Epidermal melanocyte (primary cell): ENCODE measurements around the gene CHPF2.

Experiments used
- DNase-seq: peaks from one replicate; pipeline ENCODE4 v3.0.0; 2011; ENCODE audit warnings: low spot score; ENCODE audit not compliant: insufficient read length

Gene CHPF2

DNA sequence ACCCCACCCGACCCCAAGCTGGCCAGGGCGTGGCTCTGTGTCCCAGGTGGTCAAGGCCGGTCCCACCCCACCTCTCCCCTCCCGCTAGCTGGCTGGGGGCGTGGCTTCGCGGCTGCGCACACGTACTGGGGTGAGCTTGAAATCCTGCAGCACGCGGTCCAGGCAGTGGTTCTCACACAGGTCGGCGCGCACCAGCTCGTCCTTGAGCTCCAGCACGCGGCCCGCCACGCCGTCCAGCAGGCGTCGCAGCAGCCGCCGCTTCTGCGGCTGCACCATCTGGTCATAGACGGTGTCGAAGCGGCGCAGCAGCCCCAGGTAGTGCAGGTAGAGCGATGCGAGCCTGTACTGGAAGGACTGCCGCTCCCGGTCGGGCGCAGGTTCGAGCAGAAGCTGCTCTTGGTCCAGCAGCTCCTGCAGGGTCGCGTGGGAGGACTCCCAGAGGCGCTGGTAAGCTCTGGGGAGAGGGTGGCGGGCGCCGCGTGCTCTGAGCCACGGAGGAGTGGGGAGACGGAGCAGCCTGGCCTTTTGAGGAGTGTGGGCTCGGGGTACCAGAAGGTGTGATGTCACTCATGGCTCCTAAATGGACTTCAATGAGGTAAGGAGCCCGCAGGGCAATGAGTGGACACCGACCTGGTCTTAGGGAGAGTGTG, 27.8 kb upstream of the CHPF2 start:
- no peak for DNase-seq

DNA sequence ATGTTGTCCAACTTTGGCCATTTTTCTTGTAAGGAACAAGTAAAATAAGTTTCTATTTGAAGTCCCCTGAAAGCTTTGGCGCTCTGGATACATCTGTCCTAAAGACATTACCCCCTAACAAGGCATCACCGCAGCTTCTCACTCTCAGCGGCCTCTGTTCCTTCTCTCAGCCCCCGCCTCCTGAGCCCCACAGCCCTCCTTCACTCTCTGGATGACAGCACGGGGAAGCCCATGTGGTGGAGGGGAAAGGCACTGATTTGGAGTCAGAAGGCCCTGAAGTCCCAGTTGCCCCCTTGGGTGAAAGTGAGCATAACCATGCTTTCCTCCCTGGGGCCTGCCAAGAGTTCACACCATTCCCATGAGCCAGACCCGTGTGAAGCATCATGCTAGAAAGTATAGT, 26.6 kb upstream of the CHPF2 start:
- DNase-seq = no peak

DNA sequence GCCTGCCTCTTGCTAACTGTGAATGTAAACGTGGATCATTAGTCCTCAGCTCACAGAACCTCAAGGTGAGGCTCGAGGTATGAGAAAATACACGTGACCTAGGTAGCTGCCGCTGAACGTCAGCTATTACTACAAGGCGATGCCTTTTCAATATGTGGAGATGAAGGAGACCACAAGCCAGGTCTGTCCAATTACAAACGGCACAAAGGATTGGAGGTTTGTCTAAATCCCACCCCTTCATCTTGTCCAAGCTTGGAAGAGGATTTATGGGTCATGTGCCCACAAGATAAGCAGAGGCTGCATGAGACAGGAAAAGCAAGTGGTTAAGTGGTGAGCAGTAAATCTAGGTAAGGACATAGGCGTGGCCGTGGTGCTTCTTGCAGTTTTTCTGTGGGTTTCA, 25.4 kb upstream of the CHPF2 start:
- DNase-seq = peak; percentile 11

DNA sequence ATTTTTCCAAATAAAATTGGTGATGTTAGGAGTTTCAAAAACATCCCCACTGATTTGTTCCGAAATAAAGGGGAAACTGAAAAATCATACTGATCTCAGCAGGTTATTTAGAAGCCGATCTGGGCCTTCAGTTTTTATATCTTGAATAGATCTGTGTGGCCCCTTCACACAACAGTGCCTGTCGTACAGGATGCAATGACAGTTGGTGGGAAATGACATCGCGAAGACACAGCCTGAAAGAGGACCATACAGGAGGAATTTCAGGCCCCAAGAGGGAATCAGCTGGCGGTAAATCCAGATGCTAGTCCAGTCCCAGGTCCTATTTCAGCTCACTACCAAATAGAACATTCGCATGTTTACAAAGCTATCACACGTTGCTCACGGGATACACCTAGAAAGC, 25.0 kb upstream of the CHPF2 start:
- DNase-seq = peak; percentile 8

DNA sequence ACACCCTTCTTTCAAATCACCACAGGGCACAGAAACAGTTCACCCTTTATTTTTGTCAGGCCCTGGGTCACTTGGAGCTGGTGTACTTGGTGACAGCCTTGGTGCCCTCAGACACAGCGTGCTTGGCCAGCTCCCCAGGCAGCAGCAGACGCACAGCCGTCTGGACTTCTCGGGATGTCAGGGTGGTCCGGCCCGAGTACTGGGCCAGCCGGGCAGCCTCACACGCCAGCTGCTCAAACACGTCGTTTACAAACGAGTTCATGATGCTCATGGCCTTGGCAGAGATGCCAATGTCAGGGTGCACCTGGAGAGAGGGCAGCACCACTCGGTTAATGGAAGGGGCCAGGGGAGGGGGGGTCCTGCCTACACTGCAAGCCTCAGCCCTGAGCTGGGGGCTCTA, 24.5 kb upstream of the CHPF2 start:
- DNase-seq = peak; percentile 11

DNA sequence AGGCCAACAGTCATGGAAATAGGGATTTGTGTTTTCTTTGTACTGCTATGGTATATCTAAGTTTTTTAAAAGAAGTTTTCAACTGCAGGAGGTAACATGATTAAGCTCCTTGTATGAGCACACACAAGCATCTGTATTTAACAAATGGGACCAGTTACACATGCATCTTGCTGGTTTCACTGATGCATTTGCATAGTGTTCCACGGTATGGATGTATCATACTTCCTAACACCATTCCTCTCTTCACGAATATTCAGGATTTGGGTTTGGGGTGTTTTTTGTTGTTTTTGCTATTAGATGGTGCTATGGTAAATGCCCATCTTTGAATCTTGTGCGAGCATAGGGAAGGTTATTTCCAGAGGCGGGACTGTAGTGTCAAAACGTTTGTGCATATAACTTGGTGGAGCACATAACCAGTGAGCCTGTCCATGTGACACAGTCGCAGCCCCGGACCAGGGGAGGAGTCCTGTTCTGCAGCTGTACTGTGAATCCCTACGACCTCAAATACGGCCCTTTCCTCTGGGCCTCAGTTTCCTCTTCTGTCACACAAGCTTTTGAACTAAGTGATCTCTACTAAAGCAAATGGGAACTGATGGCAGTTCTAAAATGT, 23.9 kb upstream of the CHPF2 start:
- no peak for DNase-seq

DNA sequence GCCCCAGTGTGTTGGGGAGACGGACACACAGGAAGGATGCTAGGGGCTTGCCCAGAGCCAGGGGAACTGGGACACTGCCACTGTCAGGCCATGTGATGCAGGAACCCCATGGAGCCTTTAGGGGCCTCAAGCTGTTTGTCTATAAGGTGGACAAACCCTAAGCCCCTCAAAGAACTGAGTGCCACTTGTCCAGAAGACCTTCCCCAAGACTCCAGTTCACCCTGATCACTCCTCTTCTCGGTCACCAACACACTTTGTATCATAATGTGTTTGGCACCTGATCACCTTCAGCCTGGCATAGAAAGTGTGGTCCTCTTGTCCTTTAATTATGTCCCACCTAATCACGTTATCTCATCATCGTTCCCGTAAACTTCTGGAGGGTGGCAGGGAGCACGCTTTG, 22.7 kb upstream of the CHPF2 start:
- no peak for DNase-seq

DNA sequence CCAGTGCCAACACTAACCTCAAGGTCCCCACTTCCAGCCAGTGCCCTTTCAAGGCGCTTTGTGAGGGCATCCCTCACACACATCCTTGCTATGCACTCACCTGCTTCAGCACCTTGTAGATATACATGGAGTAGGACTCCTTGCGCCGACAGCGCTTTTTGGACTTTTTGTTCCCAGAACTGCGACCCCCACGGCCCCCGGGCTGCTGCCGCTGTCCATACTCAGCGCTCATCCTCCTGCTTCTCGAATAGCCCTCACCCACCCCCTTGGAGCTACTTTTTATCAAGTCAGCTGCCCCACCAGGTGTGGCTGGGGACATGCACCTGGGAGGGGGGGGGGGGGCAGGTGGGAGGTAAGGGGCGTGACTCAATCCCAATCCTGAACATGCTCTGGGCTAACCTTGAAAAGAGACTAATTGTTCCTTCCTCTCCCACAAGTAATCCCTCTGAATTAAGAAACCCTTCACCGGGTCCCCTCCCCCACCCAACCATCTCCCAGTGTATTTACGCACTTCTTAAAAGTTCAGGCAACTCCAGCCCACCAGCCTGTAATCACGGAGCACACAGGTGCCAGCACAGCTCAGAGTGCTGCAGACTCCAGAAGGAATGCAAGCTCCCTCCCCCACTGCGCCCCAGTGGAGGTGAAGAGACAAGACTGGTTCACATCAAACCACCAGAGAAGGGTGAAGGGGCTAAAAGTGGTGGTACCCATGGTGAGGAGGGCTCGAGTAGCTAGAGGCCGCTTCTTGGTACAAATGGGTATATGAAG, 22.0 kb upstream of the CHPF2 start, which contains the start of gene H2BK1:
Gene H2BK1, minus strand, starts transcription at position 402 of the 768 bp plus-strand sequence. Its CDS starts 170 bp downstream, at position 232.
- DNase-seq = no peak

DNA sequence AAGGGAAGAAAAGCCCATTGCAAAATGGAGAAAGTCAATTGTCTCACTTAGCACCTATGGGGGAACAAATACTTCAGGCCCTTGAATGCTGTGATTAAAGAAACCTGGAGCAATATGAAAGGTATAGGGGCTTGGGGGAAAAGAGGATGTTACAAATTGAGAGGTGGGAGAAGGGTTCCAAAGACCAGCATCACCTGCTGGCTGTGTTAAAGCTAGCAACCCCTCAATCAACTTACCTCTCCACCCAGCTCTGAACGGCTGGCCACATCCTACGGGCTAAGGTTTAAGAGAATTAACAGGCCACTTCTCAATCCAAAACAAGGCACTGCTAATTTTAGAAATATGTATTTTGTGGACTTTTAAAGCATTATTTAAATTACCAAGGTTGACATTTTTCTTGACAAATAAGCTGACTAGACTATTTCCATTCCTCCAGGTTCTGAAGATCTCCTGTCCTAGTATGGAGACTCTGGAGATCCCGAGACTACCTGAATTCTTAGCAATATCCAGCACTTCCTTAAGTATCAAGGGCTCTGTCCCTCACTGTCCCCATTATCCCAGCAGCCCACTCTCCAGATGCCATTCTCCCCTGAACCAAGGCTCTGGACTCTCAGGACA, 21.0 kb upstream of the CHPF2 start:
- no peak for DNase-seq

DNA sequence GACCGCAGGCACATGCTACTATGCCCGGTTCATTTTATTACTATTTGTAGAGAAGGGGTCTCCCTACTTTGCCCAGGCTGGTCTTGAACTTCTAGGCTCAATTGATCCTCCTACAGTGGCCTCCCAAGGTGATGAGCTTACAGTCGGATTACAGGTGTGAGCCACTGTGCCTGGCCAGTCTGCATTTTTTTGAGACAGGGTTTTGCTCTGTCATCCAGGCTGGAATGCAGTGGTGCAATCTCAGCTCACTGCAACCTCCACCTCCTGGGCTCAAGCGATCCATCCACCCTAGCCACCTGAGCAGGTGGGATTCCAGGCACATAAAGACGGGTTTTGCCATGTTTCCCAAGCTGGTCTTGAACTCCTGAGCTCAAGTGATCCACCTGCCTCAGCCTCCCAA, 19.7 kb upstream of the CHPF2 start:
- no peak for DNase-seq

DNA sequence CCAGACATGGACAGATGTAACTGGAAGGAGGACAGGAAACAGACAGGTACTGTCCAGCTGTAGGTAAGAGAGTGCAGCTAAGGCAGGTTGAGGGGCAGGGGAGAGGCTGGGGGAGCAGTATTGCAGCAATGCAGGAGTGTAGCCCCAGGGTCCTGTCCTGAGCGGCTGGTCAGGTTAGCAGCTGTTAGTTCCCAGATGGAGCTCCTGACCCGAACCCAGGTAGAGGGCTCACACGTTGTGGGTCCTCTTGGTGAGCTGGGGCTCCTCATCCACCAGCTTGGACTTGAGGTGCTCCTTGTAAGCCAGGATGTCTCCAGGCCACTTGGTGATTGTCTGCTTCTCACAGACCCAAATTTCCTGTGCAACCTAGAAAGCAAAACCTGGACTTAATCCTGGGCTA, 18.5 kb upstream of the CHPF2 start:
- no peak for DNase-seq

DNA sequence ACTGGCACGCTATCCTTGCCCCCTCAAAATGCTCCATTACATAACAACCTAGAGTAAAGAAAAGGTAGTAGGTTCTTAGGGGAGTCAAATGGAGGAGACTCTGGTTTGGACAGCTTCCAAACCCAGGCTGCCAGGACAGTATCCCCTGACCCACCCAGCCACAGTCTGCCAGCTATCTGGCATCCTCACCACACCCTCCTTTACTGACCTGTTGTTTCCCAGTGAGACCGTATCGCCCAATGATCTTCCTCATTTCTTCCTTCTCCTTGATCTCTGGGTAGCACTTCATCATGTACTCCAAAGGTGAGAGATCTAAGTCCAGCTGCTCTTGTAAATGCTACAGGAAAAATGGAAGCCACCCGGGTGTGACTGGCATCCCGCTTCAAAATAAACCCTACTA, 16.9 kb upstream of the CHPF2 start:
- no peak for DNase-seq

DNA sequence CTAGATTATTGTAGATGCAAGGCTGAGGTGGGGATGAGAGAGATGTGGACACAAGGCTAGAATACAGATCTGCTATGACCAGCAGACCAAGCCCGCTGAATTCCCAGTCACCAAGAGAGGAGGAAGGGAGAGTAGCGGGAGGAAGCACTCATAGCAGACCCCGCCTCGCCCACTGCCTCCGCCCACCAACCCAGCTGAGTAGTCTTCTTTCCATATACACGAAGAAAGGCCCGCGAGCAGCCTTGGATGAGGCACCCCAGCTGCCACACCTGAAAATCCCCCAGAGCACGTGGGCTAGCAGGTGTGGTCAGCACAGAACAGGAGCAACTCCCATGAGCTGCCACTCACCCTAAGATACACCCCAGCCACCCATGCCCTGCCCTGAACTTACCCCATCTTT, 14.1 kb upstream of the CHPF2 start:
- no peak for DNase-seq

DNA sequence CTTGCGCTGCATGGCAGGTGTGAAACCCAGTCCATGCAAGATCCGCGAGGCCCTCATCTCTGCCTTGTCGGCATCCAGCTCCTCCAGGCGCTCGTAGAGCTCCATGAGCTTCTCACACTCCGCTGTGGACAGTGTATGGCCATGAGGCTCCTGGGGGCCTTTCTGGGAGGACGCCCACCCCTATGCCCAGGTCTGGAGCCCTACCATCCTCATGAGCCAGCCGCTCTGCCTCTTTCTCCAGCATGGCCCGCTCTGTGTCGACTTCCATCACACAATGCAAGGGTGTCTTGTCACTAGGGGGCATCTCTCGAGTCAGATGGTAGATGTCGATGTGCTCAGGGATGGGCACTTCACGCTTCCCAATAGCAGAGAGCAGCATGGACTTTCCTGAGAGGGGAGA, 8.6 kb upstream of the CHPF2 start:
- no peak for DNase-seq

DNA sequence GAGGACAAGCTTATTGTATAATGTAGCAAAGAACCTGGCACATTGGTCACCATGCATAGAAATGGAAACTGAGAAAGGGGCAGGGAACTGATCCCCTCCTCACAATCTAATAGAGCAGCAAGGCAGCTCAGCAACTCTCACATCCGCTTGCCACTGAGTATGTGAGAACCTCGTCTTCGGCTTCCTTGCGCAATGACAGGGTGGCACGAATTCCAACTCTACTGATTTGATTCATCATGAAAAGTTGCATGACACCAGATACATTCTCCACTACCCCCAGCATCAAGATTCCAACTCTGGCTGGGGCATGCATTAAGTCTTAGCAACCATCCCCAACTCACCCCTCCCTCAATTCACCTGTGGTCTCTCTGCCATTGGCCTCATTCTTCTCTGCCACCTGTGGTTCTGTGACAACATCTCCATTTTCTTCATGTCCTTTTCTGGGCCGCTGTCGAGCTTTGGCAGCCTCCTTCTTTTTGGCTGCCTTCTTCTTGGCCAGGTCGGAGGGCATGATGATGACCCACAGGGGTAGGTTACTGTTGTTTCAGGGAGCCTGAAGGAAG, 6.3 kb upstream of the CHPF2 start:
- DNase-seq = no peak

DNA sequence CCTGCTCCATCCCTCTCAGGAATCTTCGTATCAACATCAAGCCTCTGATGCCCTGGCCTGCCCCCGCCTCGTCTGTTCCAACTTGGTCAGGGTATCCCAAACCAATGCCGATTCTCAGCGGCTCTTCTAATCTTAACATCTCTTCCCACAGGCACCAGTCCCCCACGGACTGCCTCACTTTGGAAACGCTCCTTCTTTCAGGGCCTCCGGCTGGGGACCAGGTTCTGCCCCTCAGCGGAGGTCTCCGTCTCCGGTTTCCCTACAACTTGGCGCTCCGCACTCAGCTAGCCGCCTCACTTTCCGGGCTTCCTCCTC, 5.8 kb upstream of the CHPF2 start:
- no peak for DNase-seq

DNA sequence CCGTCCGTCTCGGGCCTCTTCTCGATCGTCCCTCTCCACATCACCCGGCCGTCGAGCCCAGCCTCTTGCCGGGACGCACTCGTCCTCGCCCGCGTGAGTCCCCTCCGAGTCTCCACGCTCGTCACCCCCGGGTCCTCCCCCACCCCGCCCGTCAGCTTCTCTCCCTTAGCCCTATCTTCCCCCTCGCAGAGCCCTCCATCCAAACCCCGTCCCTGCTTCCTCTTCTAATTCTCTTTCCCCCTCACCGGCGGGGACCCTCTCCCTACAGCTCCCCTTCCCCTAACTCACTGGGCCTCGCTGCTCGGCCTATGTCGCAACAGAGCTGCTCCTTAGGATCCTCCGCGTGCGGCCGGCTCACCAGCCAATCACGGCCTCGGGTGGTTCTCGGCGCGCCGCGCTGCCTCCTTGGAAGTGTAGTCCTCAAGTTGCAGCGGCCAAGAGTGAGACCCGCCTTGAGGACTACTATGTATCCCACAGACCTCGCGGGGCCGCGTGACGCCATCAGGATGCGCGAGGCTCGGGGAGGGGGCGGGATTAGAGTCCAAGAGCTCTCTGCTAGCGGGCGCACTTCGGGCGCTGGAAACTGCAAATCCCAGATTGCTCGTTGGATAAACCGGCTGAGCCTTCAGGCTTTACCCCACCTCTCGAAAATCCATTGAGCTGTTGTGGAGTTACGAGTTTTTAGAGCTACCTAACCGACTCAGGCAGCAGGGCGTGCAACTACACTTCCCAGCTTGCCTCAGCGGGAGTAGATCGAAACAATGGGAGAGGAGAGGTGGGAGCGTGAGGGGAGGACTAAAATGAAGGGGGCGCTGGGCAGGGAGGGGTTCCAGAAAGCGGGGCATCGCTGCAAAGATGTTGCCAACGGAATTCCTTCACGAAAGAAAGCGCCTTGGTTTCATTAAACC, 5.2 kb upstream of the CHPF2 start, which contains the start of gene ABCF2:
Gene ABCF2, minus strand, starts transcription at position 331 of the 908 bp plus-strand sequence. CDS start 747 bp downstream, outside the sequence.
- peak; percentile 99 for DNase-seq

DNA sequence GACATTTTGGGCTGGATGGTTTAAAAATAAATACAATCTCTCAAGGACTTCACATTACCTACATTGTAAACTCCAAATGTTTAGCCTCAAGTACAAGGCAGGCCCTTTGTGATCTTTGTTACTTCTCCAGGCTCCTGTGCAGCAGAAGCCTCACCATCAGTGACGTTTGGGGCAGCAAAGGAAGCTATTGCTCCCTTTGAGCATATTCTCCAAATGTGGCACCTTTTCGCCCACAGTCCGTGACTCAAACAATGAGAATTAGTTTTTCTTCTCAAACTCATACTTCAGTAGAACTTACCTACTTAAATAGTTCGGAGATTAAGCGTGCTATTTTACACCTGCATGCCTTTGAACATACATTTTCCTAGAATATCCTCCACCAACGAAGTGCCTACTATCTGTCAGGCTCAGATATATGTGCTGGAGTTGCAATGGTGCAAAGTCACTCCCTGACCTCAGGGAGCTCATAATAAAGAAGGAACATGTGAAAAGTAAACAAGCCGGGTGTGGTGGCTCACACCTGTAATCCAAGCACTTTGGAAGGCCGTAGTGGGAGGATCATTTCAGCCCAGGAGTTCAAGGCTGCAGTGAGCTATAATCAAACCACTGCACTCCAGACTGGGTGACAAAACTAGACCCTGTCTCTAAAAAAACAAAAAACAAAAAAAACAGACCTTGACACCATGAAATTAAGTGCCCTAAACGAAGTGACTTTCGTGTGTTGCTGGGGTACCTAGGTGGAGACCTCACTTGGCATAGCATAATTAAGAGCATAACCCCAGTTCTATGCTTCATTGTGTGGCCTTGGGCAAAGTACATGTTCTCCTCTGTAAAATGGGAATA, 4.0 kb upstream of the CHPF2 start:
- no peak for DNase-seq

DNA sequence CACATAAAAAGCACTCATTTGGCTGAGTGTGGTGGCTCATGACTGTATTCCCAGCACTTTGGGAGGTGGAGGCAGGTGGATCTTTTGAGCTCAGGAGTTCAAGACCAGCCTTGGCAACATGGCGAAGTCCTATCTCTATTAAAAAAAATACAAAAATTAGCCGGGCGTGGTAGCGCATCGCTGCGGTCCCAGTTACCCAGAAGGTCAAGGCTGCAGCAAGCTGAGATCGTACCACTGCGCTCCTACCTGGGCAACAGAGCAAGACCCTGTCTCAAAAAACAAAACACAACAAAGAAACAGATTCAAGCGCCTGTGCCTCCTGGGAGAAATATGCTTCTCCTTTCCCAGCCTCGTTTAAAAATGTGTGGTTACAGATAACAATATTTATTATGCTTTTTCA, 3.0 kb upstream of the CHPF2 start:
- no peak for DNase-seq

DNA sequence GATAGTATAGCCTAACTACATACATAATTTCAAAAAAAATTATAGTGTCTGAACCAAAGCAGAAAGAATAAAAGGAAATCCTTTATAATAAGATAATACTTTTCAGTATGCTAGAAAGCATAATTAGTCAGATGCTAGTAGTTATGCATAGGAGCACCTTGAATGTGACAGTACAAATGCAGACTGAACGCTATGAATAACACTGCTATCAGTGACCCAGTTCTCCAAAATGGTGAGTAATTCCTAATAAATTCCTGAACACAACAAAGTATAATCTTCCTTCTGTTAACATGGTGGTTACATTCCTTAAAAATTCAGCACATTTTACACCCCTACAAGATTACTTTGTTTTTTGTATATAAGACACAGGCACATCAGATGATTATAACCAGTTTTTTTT, 1.2 kb upstream of the CHPF2 start:
- DNase-seq = no peak
